Measurements from ENCODE around the gene SDHAF1.
A peak's percentile ranks its signal among the peaks of the same experiment; 100 is the strongest.

Gene SDHAF1

GRCh38 chr19:35987571-35987896, 7.5 kb upstream of the SDHAF1 start:
- no peak for DNase-seq

GRCh38 chr19:35988824-35989223, 6.2 kb upstream of the SDHAF1 start:
- no peak for DNase-seq

GRCh38 chr19:35990156-35990555, 4.8 kb upstream of the SDHAF1 start:
- DNase-seq: no peak

DNA sequence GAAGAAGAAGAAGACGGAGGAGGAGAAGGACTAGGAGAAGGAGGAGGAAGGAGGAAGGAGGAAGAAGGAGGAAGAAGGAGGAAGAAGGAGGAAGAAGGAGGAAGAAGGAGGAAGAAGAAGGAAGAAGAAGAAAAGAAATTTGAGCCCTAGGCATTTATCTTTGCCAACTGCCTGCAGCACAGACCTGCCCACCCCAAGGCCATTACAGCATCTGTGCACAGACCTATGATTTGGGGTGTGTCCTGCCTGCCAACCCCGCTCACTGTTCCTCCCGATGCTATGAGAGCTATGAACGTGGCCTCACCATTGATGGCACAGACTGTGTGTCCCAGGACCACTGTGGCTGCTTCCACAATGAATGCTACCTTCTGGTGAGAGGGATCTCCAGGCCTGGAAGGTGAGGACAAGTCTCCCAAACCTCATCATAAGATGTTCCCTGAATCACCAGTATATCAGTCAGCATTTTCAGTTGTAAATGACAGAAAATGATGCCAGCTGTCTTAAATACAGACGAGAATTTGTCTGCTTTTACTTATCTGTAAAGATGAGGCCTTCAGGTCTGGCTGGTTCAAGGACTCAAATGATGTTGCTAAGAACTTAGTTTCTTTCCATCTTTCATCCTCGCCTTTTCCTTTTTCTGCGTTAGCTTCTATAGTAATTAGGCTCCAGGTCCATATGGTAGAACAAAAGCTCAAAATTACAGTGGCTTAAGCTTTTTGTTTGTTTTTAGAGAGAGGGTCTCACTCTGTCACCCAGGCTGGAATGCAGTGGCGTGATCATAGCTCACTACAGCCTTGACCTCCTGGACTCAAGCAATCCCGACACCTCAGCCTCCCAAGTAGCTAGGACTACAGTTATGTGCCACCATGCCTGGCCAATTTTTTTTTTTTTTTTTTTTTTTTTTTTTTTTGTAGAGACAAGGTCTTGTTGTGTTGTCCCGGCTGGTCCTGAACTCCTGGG, 3.9 kb upstream of the SDHAF1 start:
- no peak for DNase-seq

DNA sequence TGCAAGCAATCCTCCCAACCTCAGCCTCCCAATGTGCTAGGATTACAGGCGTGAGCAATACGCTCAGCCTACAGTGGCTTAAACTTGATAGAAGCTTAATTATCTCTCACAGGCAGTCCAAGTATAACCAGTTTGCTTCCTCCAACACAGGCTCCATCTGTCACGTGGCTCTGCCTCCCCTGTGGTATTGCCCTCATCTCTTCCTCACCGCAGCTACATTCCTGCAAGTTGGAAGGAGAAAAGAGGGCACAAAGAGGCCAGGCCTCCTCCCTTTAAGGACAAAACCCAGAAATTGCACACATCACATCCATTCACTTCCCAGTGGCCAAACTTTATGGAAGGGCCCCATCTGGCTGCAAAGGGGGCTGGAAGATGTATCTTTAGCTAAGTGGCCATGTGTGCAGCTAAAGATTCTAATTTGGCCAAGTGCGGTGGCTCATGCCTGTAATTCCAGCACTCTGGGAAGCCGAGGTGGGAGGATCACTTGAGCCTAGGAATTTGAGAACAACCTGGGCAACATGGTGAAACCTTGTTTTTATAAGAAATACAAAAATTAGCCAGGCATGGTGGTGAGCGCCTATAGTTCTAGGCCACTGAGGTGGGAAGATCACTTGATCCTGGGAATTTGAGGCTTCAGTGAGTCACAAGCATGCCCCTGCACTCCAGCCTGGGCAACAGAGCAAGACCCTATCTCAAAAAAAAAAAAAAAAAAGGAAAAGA, 3.1 kb upstream of the SDHAF1 start:
- DNase-seq: no peak

GRCh38 chr19:35992907-35993765, 1.9 kb upstream of the SDHAF1 start:
- DNase-seq: no peak

GRCh38 chr19:35993923-35994598, 927 bp upstream of the SDHAF1 start:
- no peak for DNase-seq

DNA sequence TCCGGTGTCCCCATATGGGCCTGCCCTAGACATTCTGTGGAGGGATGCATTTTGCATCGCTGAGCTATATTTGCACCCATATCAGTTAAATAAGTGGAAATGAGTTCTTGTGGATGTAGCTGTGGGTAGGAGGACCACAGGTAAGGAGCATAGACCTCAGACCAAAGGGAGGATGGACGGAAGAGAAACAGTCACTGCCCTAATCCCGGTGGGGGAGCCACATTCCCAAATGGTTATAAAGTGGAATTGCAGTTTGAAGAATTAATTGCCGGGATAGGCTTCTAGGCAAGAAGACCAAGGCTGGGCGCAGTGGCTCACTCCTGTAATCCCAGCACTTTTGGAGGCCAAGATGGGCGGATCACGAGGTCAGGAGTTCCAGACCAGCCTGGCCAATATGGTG, 1.8 kb downstream of the SDHAF1 start:
- no peak for DNase-seq

- DNase-seq: no peak
Observed at GRCh38 chr19:36001605-36002004, 6.6 kb downstream of the SDHAF1 start.

DNA sequence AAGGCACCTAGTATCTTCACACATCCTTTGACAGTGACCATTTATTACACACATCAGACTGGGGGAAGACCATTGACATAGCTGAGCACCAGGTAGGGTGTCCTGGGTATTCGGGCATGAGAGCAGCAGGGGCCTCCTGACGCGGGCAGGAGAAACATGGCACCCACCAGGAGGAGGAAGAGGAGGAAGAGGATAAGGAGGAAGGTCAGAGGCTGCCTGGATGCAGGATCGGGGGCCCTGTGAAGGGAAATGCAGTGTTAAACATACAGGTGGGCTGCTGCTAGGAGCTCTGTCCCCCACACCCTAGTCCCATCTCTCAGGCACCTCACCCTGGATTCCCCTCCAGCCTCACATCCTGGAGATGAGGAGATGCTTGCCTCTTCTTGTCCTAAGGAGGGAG, 8.3 kb downstream of the SDHAF1 start:
- no peak for DNase-seq

- DNase-seq: no peak
Observed at GRCh38 chr19:36006955-36007354, 12.0 kb downstream of the SDHAF1 start.

- no peak for DNase-seq
Observed at GRCh38 chr19:36008336-36008978, 13.5 kb downstream of the SDHAF1 start, which contains the start of gene SYNE4. Gene SYNE4 (minus strand): TSS chr19:36008813. CDS start chr19:36008681, 132 bp downstream.

GRCh38 chr19:36009220-36009619, 14.2 kb downstream of the SDHAF1 start:
- peak; percentile 63 for DNase-seq

GRCh38 chr19:36009633-36010379, 14.8 kb downstream of the SDHAF1 start:
- DNase-seq: no peak

GRCh38 chr19:36010402-36010801, 15.4 kb downstream of the SDHAF1 start:
- DNase-seq: no peak

- no peak for DNase-seq
Observed at GRCh38 chr19:36013280-36014011, 18.5 kb downstream of the SDHAF1 start.

DNA sequence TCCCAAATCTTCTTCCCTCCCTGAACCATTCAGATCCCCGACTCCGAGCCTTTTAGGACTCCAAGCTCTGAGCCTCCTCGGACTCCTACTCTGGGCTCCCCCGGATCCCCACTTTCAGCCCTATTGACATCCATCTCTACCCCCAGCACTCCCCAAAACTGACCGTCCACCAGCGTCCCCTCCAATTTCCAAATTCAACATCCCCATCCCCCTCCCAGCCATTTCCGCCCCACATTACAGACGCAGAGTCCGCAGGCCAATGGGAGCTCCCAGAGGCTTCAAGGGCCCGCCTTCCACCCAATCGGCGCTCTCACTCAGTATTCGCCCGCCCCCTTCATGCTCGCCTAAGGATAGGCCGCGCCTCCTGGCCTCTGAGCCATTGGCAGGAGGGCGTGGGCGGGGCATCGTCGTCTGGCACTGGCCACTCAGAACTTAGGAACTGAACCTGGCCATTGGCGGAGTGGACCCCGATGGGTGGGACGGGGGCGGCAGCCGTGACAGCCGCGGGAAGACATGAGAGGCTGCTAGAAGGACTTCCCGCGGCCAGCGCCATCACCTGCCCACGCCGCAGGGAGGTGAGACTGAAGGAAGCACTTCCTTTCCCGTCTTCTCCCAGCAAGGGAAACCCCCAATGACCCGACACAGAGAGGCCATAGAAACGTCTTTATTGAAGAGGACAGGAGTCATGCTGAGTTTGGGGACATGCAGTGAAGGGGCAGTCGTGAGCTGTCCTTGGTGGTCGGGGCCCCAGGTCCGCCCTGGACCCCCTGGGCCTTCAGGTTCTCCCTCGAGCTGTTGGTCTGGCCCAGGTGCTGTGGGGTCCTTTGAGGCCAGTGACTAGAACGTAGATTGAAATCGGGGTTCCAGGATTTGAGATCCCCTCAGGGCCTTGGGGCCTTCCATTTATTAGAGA, 19.3 kb downstream of the SDHAF1 start, which contains the start of gene ALKBH6:
TSS of gene ALKBH6 (minus strand) at position 202 of the 913 bp plus-strand sequence. CDS start 816 bp downstream, outside the sequence.
- peak; percentile 100 for DNase-seq

DNA sequence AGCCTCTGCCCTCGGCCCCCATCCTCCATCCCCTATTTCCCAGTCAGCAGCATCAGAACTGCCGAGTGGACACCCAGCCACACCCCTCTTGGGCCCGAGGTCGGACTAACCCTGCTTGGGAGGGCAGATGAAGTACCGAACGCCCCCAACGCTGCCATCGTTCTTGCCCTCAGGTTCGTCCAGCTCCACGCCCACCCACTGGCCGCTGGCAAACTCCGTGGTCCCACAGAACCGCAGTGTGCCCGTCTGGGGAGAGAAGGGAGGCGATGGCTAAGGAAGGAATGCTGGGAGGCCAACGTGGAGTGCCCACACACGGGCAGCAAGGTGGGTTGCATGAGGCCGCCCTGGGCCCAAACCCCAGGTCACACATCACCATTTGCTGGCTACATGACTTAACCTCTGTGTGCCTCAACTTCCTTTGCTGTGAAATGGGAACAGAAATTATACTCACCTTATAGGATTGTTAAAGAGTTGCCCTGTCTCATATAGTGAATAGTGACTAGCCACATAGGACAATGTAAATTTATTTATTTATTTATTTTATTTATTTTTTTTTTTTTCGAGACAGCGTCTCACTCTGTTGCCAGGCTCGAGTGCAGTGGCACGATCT, 24.2 kb downstream of the SDHAF1 start:
- no peak for DNase-seq

- no peak for DNase-seq
Observed at GRCh38 chr19:36023432-36023831, 28.4 kb downstream of the SDHAF1 start.
